ENCODE measurements around the gene GRK3.
"Not testable (repeated sequence)": the region's sequence is repeated elsewhere in the genome, so short reads cannot be mapped to it uniquely, and the experiment has no call there.

- not testable (repeated sequence) for TF ChIP-seq POLR2A, EP300 (IDR thresholded peaks at IDR 0.05)
- TF ChIP-seq, protein P1, sequence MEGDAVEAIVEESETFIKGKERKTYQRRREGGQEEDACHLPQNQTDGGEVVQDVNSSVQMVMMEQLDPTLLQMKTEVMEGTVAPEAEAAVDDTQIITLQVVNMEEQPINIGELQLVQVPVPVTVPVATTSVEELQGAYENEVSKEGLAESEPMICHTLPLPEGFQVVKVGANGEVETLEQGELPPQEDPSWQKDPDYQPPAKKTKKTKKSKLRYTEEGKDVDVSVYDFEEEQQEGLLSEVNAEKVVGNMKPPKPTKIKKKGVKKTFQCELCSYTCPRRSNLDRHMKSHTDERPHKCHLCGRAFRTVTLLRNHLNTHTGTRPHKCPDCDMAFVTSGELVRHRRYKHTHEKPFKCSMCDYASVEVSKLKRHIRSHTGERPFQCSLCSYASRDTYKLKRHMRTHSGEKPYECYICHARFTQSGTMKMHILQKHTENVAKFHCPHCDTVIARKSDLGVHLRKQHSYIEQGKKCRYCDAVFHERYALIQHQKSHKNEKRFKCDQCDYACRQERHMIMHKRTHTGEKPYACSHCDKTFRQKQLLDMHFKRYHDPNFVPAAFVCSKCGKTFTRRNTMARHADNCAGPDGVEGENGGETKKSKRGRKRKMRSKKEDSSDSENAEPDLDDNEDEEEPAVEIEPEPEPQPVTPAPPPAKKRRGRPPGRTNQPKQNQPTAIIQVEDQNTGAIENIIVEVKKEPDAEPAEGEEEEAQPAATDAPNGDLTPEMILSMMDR (IDR thresholded peaks at IDR 0.05): not testable (repeated sequence)
Observed at GRCh38 chr22:25561182-25561581, 3.3 kb upstream of the GRK3 start.
